ENCODE measurements around the gene RORB.

Gene RORB

DNA sequence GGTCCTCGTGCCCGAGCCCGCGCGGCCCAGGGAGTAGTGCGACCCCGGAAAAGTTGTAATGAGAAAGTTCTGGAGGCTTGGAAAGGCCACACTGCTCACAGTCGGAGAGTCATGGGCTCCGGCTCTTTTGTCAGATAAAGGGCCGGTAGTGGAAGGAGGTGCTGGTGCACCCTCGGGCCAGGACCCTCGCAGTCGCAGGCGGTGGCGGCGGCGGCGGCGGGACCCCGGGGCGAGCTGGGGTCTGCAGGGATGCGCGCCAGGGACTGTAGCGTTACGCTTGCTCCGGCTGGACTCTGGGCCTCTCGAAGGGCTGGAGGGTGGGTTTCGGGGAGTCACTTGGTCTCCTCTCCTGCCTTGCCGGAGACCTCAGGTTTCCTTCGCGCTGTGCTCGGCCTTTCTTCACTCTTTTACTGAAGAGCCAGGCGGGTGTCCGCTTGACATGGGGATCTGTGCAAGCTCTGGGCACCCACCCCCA lies 1.5 kb downstream of the RORB start:
- TF ChIP-seq TCF12 (IDR thresholded peaks at IDR 0.05; ENCODE audit: low read depth) = no peak
- no peak for TF ChIP-seq TEAD4 (IDR thresholded peaks at IDR 0.05)
- no peak for TF ChIP-seq YY1 (IDR thresholded peaks at IDR 0.05; ENCODE audit: low read depth)
- no peak for TF ChIP-seq FOXM1 (IDR thresholded peaks at IDR 0.05; ENCODE audit: borderline replicate concordance, low read depth)

DNA sequence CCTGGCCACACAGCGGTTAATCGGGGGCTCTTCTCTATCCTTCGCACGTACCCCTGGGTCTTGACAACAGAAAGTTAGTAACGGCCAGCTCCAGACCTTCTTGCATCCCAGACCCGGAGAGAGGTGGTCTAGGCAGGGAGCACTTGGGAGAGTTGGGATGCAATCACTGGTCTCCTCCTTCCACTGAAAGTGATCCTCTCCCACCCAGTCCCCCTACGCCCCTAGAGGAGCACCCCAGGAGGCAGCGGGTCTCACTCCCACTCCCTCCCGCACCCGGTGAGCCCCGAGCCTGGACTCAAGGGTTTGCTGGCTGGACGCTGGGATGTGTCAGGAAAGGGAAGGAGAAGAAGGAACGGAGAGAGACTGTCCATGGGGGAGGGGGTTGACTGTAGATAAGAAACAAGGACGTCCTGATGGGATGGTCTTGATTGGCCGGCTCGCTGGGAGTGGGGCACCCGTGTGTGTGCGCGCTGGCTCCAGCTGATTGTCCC lies 2.0 kb downstream of the RORB start:
- no peak for TF ChIP-seq EP300 (IDR thresholded peaks at IDR 0.05; ENCODE audit: borderline replicate concordance)
- TF ChIP-seq ZBTB7A (IDR thresholded peaks at IDR 0.05; ENCODE audit: low read depth) = no peak
- TF ChIP-seq, protein P1, sequence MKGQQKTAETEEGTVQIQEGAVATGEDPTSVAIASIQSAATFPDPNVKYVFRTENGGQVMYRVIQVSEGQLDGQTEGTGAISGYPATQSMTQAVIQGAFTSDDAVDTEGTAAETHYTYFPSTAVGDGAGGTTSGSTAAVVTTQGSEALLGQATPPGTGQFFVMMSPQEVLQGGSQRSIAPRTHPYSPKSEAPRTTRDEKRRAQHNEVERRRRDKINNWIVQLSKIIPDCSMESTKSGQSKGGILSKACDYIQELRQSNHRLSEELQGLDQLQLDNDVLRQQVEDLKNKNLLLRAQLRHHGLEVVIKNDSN (IDR thresholded peaks at IDR 0.05) = no peak
- TF ChIP-seq EGR1 (IDR thresholded peaks at IDR 0.05) = no peak
- TF ChIP-seq RAD21 (IDR thresholded peaks at IDR 0.05; ENCODE audit: low read depth) = no peak
- no peak for TF ChIP-seq TCF12 (IDR thresholded peaks at IDR 0.05; ENCODE audit: low read depth)
- no peak for TF ChIP-seq FOXM1 (IDR thresholded peaks at IDR 0.05; ENCODE audit: borderline replicate concordance, low read depth)
- no peak for TF ChIP-seq TEAD4 (IDR thresholded peaks at IDR 0.05)
- TF ChIP-seq, protein P2, sequence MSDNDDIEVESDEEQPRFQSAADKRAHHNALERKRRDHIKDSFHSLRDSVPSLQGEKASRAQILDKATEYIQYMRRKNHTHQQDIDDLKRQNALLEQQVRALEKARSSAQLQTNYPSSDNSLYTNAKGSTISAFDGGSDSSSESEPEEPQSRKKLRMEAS (IDR thresholded peaks at IDR 0.05) = no peak
- TF ChIP-seq NFIC (IDR thresholded peaks at IDR 0.05) = no peak
- TF ChIP-seq TAF1 (IDR thresholded peaks at IDR 0.05; ENCODE audit: low read depth) = no peak

DNA sequence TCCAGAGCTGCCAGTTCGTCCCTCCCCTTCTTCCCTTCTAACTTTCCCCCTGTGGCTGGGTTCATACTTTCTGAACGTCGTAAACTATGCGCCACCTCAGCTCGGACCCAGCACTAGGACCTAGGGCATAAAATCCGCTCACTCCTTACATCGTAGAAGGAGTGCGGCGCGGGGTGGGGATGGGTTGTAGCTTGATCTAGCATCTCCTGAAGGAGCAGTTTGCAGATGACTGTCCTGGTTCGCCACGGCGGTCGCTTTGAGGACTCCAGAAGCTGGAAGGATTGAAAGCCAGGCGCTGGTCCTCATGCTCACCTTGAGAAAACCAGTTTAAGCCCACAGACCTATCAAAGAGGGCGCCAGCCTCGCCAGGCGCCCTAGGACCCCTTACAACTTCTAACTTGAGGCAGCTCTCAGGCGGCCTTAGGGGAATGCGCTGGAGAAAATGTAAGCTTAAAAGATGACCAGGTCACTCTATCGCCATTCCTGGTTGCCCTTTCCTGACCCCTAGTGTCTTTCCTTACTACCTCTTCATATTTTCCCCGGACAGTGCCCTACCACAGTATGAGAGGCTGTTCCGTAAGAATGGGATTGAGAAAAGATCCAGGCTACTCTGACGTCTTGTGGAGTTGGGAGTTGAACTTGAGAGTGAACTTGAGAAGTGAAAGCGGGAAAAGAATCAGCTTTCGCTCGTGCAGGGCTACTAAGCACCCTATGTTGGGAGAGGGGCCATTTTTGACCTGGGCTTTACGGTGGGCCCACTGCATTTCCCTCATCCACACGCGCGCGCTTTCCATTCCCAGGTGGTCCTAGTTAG lies 2.8 kb downstream of the RORB start:
- TF ChIP-seq CEBPB (IDR thresholded peaks at IDR 0.05) (no peak), TEAD4 (IDR thresholded peaks at IDR 0.05) (no peak), RAD21 (IDR thresholded peaks at IDR 0.05; ENCODE audit: low read depth) (no peak), TCF12 (IDR thresholded peaks at IDR 0.05; ENCODE audit: low read depth) (no peak), TAF1 (IDR thresholded peaks at IDR 0.05; ENCODE audit: low read depth) (no peak), ZBTB7A (IDR thresholded peaks at IDR 0.05; ENCODE audit: low read depth) (no peak), EP300 (IDR thresholded peaks at IDR 0.05; ENCODE audit: borderline replicate concordance) (no peak)
- TF ChIP-seq, protein P1 (IDR thresholded peaks at IDR 0.05) = no peak
- TF ChIP-seq, protein P3, sequence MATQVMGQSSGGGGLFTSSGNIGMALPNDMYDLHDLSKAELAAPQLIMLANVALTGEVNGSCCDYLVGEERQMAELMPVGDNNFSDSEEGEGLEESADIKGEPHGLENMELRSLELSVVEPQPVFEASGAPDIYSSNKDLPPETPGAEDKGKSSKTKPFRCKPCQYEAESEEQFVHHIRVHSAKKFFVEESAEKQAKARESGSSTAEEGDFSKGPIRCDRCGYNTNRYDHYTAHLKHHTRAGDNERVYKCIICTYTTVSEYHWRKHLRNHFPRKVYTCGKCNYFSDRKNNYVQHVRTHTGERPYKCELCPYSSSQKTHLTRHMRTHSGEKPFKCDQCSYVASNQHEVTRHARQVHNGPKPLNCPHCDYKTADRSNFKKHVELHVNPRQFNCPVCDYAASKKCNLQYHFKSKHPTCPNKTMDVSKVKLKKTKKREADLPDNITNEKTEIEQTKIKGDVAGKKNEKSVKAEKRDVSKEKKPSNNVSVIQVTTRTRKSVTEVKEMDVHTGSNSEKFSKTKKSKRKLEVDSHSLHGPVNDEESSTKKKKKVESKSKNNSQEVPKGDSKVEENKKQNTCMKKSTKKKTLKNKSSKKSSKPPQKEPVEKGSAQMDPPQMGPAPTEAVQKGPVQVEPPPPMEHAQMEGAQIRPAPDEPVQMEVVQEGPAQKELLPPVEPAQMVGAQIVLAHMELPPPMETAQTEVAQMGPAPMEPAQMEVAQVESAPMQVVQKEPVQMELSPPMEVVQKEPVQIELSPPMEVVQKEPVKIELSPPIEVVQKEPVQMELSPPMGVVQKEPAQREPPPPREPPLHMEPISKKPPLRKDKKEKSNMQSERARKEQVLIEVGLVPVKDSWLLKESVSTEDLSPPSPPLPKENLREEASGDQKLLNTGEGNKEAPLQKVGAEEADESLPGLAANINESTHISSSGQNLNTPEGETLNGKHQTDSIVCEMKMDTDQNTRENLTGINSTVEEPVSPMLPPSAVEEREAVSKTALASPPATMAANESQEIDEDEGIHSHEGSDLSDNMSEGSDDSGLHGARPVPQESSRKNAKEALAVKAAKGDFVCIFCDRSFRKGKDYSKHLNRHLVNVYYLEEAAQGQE (IDR thresholded peaks at IDR 0.05; ENCODE audit: low read depth) = no peak
- TF ChIP-seq, protein P2 (IDR thresholded peaks at IDR 0.05) = no peak

DNA sequence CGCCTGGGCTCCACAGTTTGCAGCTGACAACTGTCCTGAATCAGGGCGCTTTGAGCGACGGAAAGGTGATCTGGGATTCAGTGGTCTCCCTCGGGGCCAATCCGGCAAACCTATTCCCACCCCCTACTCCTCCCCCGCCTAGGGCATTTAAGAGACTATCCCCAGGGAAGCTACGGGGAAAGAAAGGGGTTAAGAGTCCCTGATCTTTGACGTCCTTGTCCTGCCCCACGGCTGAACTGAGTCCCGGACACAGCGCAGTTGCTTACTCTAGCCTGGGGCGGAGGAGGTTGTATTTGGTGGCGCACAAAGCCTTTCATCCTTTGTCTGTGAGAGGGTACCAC lies 3.4 kb downstream of the RORB start:
- TF ChIP-seq ZBTB7A (IDR thresholded peaks at IDR 0.05; ENCODE audit: low read depth) (no peak), RAD21 (IDR thresholded peaks at IDR 0.05; ENCODE audit: low read depth) (no peak), FOXM1 (IDR thresholded peaks at IDR 0.05; ENCODE audit: borderline replicate concordance, low read depth) (no peak), TAF1 (IDR thresholded peaks at IDR 0.05; ENCODE audit: low read depth) (no peak)
- TF ChIP-seq, protein P3 (IDR thresholded peaks at IDR 0.05; ENCODE audit: low read depth) = no peak

DNA sequence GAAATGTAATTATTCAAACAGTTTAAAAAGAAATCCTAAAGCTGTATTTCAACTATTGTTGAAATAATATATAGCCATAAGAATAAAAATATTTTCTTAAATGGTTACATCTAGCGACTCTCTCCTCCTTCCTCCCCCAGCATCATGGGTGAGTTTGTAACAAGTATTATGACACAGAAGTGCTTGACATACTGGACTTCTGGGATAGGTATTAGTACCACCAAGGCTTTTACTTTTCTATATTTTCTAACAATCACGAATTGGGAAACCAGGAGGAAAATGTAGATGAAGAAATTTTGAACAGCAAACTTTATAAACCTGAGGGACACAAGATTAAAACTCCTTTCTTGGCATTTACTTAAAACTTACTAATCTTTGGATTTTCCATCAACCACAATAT lies 4.4 kb downstream of the RORB start:
- TF ChIP-seq NFIC (IDR thresholded peaks at IDR 0.05) = no peak
- no peak for TF ChIP-seq CEBPB (IDR thresholded peaks at IDR 0.05)
- TF ChIP-seq, protein P1 (IDR thresholded peaks at IDR 0.05) = no peak
- TF ChIP-seq YY1 (IDR thresholded peaks at IDR 0.05; ENCODE audit: low read depth) = no peak
- TF ChIP-seq, protein P2 (IDR thresholded peaks at IDR 0.05) = no peak
- no peak for TF ChIP-seq TAF1 (IDR thresholded peaks at IDR 0.05; ENCODE audit: low read depth)
- TF ChIP-seq TCF12 (IDR thresholded peaks at IDR 0.05; ENCODE audit: low read depth) = no peak
- no peak for TF ChIP-seq FOXM1 (IDR thresholded peaks at IDR 0.05; ENCODE audit: borderline replicate concordance, low read depth)
- no peak for TF ChIP-seq EP300 (IDR thresholded peaks at IDR 0.05; ENCODE audit: borderline replicate concordance)
- TF ChIP-seq EGR1 (IDR thresholded peaks at IDR 0.05) = no peak
- no peak for TF ChIP-seq CREB1 (IDR thresholded peaks at IDR 0.05; ENCODE audit: low read depth)
- no peak for TF ChIP-seq TEAD4 (IDR thresholded peaks at IDR 0.05)
- TF ChIP-seq, protein P3 (IDR thresholded peaks at IDR 0.05; ENCODE audit: low read depth) = no peak

Measured in Ishikawa (cell line).